ENCODE measurements around the gene B3GALT4.

The B3GALT4 gene

GRCh38 chr6:33320315-33321181 is 43.6 kb downstream of the B3GALT4 start (continued):
- TF ChIP-seq PRDM4 (tag by site-specific recombination; IDR thresholded peaks at IDR 0.05) (no peak), ZNF16 (tag by site-specific recombination; IDR thresholded peaks at IDR 0.05; ENCODE audit: low read depth) (no peak), ZNF529 (tag by site-specific recombination; IDR thresholded peaks at IDR 0.05; ENCODE audit: insufficient replicate concordance) (no peak), TRIM28 (IDR thresholded peaks at IDR 0.05; ENCODE audit: borderline replicate concordance, low read length) (no peak), HIC1 (tag by site-specific recombination; IDR thresholded peaks at IDR 0.05) (no peak; the same call in 1 of the 2 replicates), ZNF624 (tag by site-specific recombination; IDR thresholded peaks at IDR 0.05) (no peak), ZNF335 (tag by site-specific recombination; conservative IDR thresholded peaks at IDR 0.05) (peak; percentile 58), ZNF580 (tag by site-specific recombination; IDR thresholded peaks at IDR 0.05) (no peak), TSHZ1 (tag by site-specific recombination; IDR thresholded peaks at IDR 0.05; ENCODE audit: borderline replicate concordance) (no peak), ZBTB7A (tag by site-specific recombination; IDR thresholded peaks at IDR 0.05; ENCODE audit: low read depth) (no peak), KLF1 (tag by site-specific recombination; IDR thresholded peaks at IDR 0.05) (no peak), ZNF23 (tag by site-specific recombination; IDR thresholded peaks at IDR 0.05; ENCODE audit: borderline replicate concordance) (no peak), EGR2 (tag by site-specific recombination; IDR thresholded peaks at IDR 0.05; ENCODE audit: low read depth) (0 out of 2 replicates have a peak, but pooled peaks have one; percentile 33), KLF10 (tag by site-specific recombination; IDR thresholded peaks at IDR 0.05) (peak; percentile 66; the same call in 1 of the 2 replicates), ZBTB44 (tag by site-specific recombination; IDR thresholded peaks at IDR 0.05) (peak; percentile 35; the same call in 1 of the 2 replicates), ZNF701 (tag by site-specific recombination; IDR thresholded peaks at IDR 0.05) (no peak), ZNF292 (tag by site-specific recombination; IDR thresholded peaks at IDR 0.05; ENCODE audit: borderline replicate concordance, low read depth) (no peak), ZIC2 (tag by site-specific recombination; IDR thresholded peaks at IDR 0.05) (no peak), ZNF350 (tag by site-specific recombination; IDR thresholded peaks at IDR 0.05) (no peak), ZNF266 (tag by site-specific recombination; IDR thresholded peaks at IDR 0.05; ENCODE audit: low read depth) (no peak), ZBTB11 (tag by site-specific recombination; conservative IDR thresholded peaks at IDR 0.05; ENCODE audit: low read depth) (no peak), ZNF548 (tag by site-specific recombination; IDR thresholded peaks at IDR 0.05) (no peak), ZNF513 (tag by site-specific recombination; IDR thresholded peaks at IDR 0.05) (no peak)
